ENCODE measurements around the gene C4orf54. TPM values are rescaled to one million over a fixed set of nuclear protein-coding genes. Genes with fewer than 3 reads are reported as not detected.
A peak's percentile ranks its signal among the peaks of the same experiment; 100 is the strongest.

C4orf54 gene
- total RNA-seq, 6 experiments from 2014 or later = 0.02 to 0.19 (median 0.12) TPM; not detected in 2

GRCh38 chr4:99690990-99691389 lies 33.4 kb upstream of the C4orf54 start:
- Histone ChIP-seq H3K9me3 (no peaks in the 10 kb centered on the region), H3K27me3 (no peaks in the 10 kb centered on the region), H3K4me3 (no peak overlapping the region), H3K36me3 (no peaks in the 10 kb centered on the region), H3K27ac (no peak overlapping the region), H3K4me1 (no peaks in the 10 kb centered on the region)
- intact Hi-C loops (cut with DNase I) = no loop called here
- ATAC-seq = no peak
- DNase-seq = no peak
- TF ChIP-seq CTCF (IDR thresholded peaks at IDR 0.05) (no peak), POLR2A (IDR thresholded peaks at IDR 0.05) (no peak)

GRCh38 chr4:99690472-99690871 lies 32.8 kb upstream of the C4orf54 start:
- ATAC-seq = no peak
- Histone ChIP-seq H3K27me3 (no peaks in the 10 kb centered on the region), H3K4me3 (no peak overlapping the region), H3K36me3 (no peaks in the 10 kb centered on the region), H3K9me3 (no peaks in the 10 kb centered on the region), H3K27ac (no peak overlapping the region), H3K4me1 (no peaks in the 10 kb centered on the region)
- DNase-seq = no peak
- no peak for TF ChIP-seq CTCF (IDR thresholded peaks at IDR 0.05)
- no peak for TF ChIP-seq POLR2A (IDR thresholded peaks at IDR 0.05)
- intact Hi-C loops (cut with DNase I) = no loop called here

- 8% methylated on average over 1 of the region's 1 CpG for WGBS (ENCODE audit: insufficient coverage, low coverage, low lambda C conversion rate, missing lambda C conversion rate)
- H3K27ac ChIP-seq = no peak overlapping the region
- no peak overlapping the region for H3K4me3 ChIP-seq
- no peaks in the 10 kb centered on the region for H3K4me1 ChIP-seq
- H3K27me3 ChIP-seq = no peaks in the 10 kb centered on the region
- no peaks in the 10 kb centered on the region for H3K9me3 ChIP-seq
- TF ChIP-seq POLR2A (IDR thresholded peaks at IDR 0.05) = no peak
- TF ChIP-seq CTCF (IDR thresholded peaks at IDR 0.05) = no peak
- ATAC-seq = peak; percentile 46 to 72 (median 46)
- no peak for DNase-seq
- H3K36me3 ChIP-seq = no peaks in the 10 kb centered on the region
- intact Hi-C loops (cut with DNase I) = no loop called here
These were observed 29.5 kb upstream of the C4orf54 start for GRCh38 chr4:99687120-99687519.

- Histone ChIP-seq H3K9me3 (no peaks in the 10 kb centered on the region), H3K4me1 (peaks cover 0 to 5% (median 0%) of the 10 kb centered on the region in 4 donors), H3K4me3 (no peak overlapping the region), H3K27me3 (no peaks in the 10 kb centered on the region), H3K27ac (no peak overlapping the region), H3K36me3 (no peaks in the 10 kb centered on the region)
- DNase-seq (peak in 2 of 3 donors; percentile 55 to 59), ATAC-seq (peak in 1 of 4 donors; percentile 67)
- intact Hi-C loops (cut with DNase I) = no loop called here
- TF ChIP-seq CTCF (IDR thresholded peaks at IDR 0.05) (no peak), POLR2A (IDR thresholded peaks at IDR 0.05) (no peak)
- 33% methylated on average over 1 of the region's 2 CpGs for WGBS (ENCODE audit: insufficient coverage, low coverage, low lambda C conversion rate, missing lambda C conversion rate)
These were observed 27.6 kb upstream of the C4orf54 start for GRCh38 chr4:99685234-99685633.

- peaks cover 0 to 14% (median 0%) of the 10 kb centered on the region in 4 donors for H3K4me1 ChIP-seq
- DNase-seq (no peak), ATAC-seq (no peak)
- TF ChIP-seq CTCF (IDR thresholded peaks at IDR 0.05) = no peak
- TF ChIP-seq POLR2A (IDR thresholded peaks at IDR 0.05) = no peak
- intact Hi-C loops (cut with DNase I) = no loop called here
- H3K9me3 ChIP-seq = no peaks in the 10 kb centered on the region
- no peak overlapping the region for H3K27ac ChIP-seq
- no peaks in the 10 kb centered on the region for H3K36me3 ChIP-seq
- no peak overlapping the region for H3K4me3 ChIP-seq
- H3K27me3 ChIP-seq = no peaks in the 10 kb centered on the region
- 63% methylated on average over 4 of the region's 4 CpGs for WGBS (ENCODE audit: insufficient coverage, low coverage, low lambda C conversion rate, missing lambda C conversion rate)
These were observed 26.3 kb upstream of the C4orf54 start for GRCh38 chr4:99683895-99684294.

Data from right lobe of liver (tissue), 6 donors.